CD4-positive, CD25-positive, alpha-beta regulatory T cell (primary cell): ENCODE data around the gene SLC16A3. TPM values are rescaled to one million over a fixed set of nuclear protein-coding genes. Genes with fewer than 3 reads are reported as not detected.

Experiments
- ATAC-seq, 2 donors: fragments of 150-1000 bp; cut with Tn5 transposase; one replicate each; pipeline ENCODE4 v1.10.0; 2021; ENCODE audit warnings: low read depth in 2 of 2, moderate number of reproducible peaks in 2 of 2, moderate library complexity in 1 of 2
- DNase-seq, 3 donors: peaks; one replicate each; pipeline versions ENCODE4 v3.0.0 to v3.0.0-alpha.2; 2012 to 2022; ENCODE audit warnings: mixed read lengths in 1 of 3
- H3K27ac ChIP-seq: one replicate; pipeline ENCODE4 v1.7.0; 2013; ENCODE audit warnings: mild to moderate bottlenecking, low read length; ENCODE audit not compliant: insufficient read depth, poor library complexity, severe bottlenecking
- H3K27me3 ChIP-seq: one replicate; pipeline ENCODE4 v1.7.0; 2013; ENCODE audit warnings: low read length; ENCODE audit not compliant: control insufficient read depth, insufficient read depth
- H3K36me3 ChIP-seq: one replicate; pipeline ENCODE4 v1.7.0; 2013; ENCODE audit warnings: mild to moderate bottlenecking, low read length, moderate library complexity; ENCODE audit not compliant: control insufficient read depth, insufficient read depth
- H3K4me1 ChIP-seq: 2 replicates; pipeline ENCODE4 v1.7.0; 2013; ENCODE audit warnings: mild to moderate bottlenecking, low read length; ENCODE audit not compliant: insufficient read depth, control insufficient read depth, poor library complexity, severe bottlenecking
- H3K4me3 ChIP-seq: one replicate; pipeline ENCODE4 v1.7.0; 2013; ENCODE audit warnings: low read depth, mild to moderate bottlenecking, low read length, moderate library complexity
- H3K9me3 ChIP-seq, 2 experiments: 1 replicate in 1 of 2; 2 replicates in 1 of 2; pipeline ENCODE4 v1.7.0; 2013; ENCODE audit warnings: low read length in 2 of 2, mild to moderate bottlenecking in 1 of 2, moderate library complexity in 1 of 2; ENCODE audit not compliant: control insufficient read depth in 2 of 2
- H3K27ac Mint-ChIP-seq, 3 donors: one replicate each; pipeline ENCODE4 v1.8.0; 2020 to 2022; ENCODE audit warnings: mild to moderate bottlenecking in 3 of 3, mixed read lengths in 3 of 3, moderate library complexity in 2 of 3
- H3K27me3 Mint-ChIP-seq: one replicate; pipeline ENCODE4 v1.8.0; 2022; ENCODE audit warnings: mild to moderate bottlenecking, mixed read lengths
- H3K36me3 Mint-ChIP-seq: one replicate; pipeline ENCODE4 v1.8.0; 2020; ENCODE audit warnings: mixed read lengths
- H3K4me1 Mint-ChIP-seq, 4 donors: one replicate each; pipeline ENCODE4 v1.8.0; 2020 to 2022; ENCODE audit warnings: mixed read lengths in 4 of 4, mild to moderate bottlenecking in 1 of 4
- H3K4me3 Mint-ChIP-seq, 4 donors: one replicate each; pipeline ENCODE4 v1.8.0; 2020 to 2022; ENCODE audit warnings: mild to moderate bottlenecking in 4 of 4, mixed read lengths in 4 of 4, moderate library complexity in 3 of 4
- H3K9me3 Mint-ChIP-seq, 7 donors: one replicate each; pipeline ENCODE4 v1.8.0; 2020 to 2022; ENCODE audit warnings: mixed read lengths in 7 of 7, mild to moderate bottlenecking in 3 of 7, moderate library complexity in 2 of 7
- polyA plus RNA-seq, 4 donors: library from polyadenylated mRNA; unstranded; fragments of 300-500 nt; fragmentation: Illumina TruSeq; gene quantifications; one replicate each; pipeline ENCODE4 v1.2.3, GENCODE V29; 2021
- total RNA-seq: library from RNA; stranded (reverse); gene quantifications from one replicate; pipeline ENCODE4 v1.2.3, GENCODE V29; 2022

The SLC16A3 gene
- total and polyA plus RNA-seq, 5 donors from 2014 or later = 1.5 to 52.5 (median 2.3) TPM

DNA sequence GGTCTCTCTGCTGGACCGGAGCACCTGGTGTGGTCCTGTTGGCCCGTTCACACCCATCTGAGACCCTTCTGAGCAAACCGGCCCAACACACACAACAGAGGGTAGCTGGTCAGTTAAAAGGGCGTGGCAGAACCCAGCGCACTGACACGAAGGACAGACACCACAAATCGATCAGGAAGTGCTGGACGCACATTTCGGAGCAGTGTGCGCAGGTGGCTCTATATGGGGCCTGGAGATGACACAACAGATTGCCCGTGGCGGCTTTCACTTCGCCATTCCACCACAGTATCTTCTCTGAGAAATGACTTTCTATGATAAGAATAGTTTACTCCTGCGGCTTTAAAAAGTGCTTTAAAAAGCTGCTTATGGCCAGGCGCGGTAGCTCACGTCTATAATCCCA lies 28.7 kb upstream of the SLC16A3 start:
- Mint-ChIP-seq H3K4me3 (peak overlapping the region; percentile 20 to 68 (median 47)), H3K27ac (peak overlapping the region; percentile 84 to 97 (median 96)), H3K4me1 (peaks cover 16 to 49% (median 17%) of the 10 kb centered on the region in 4 donors), H3K36me3 (peaks cover 19% of the 10 kb centered on the region), H3K9me3 (no peaks in the 10 kb centered on the region), H3K27me3 (no peaks in the 10 kb centered on the region)
- H3K27me3 ChIP-seq = no peaks in the 10 kb centered on the region
- no peak for ATAC-seq
- H3K4me1 ChIP-seq = peaks cover 31% of the 10 kb centered on the region
- DNase-seq = no peak
- H3K27ac ChIP-seq = peak overlapping the region; percentile 67
- H3K36me3 ChIP-seq = peaks cover under 1% of the 10 kb centered on the region
- H3K9me3 ChIP-seq = no peaks in the 10 kb centered on the region
- H3K4me3 ChIP-seq = peak overlapping the region; percentile 50

DNA sequence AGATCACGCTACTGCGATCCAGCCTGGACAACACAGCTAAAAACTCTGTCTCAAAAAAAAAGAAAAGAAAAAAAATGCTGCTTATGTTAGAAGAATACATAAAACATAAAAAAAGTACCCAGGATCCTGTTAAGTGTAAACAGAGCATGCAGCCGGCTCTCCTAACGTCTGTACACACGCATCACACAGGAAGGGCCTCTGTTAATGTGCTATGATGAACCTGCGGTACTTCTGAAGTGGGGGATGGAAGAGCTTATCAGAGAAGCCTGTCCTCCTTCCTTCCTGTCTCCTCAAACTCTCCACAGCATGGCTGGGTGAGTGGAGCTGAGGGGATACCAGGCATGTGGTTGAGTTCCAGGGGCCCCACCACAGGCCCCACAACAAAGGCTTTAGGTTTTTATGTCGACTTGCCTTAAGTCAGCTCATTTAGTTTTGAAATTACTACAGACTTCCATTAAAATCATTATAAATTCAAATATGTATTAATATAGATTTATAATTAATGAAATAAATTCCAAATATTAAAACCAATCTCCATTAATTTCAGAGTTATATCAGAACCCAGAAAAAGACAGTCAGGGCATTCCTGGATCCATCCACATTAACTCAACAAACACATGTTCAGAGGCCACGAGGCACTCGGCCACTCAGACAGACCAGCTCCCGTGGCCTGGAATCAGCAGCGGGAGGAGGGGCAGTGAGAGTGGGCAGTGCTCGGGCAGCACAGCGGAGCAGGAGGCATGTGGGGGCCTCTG lies 27.9 kb upstream of the SLC16A3 start:
- Mint-ChIP-seq H3K27ac (peak overlapping the region; percentile 84 to 97 (median 96)), H3K27me3 (no peaks in the 10 kb centered on the region), H3K36me3 (peaks cover 11% of the 10 kb centered on the region), H3K4me1 (peaks cover 19 to 57% (median 22%) of the 10 kb centered on the region in 4 donors), H3K4me3 (peak overlapping the region; percentile 20 to 68 (median 47)), H3K9me3 (no peaks in the 10 kb centered on the region)
- peak overlapping the region; percentile 50 for H3K4me3 ChIP-seq
- no peaks in the 10 kb centered on the region for H3K36me3 ChIP-seq
- peaks cover 37% of the 10 kb centered on the region for H3K4me1 ChIP-seq
- DNase-seq = peak; percentile 50 to 93 (median 81)
- no peaks in the 10 kb centered on the region for H3K9me3 ChIP-seq
- H3K27me3 ChIP-seq = no peaks in the 10 kb centered on the region
- ATAC-seq = peak; percentile 95 to 98
- peak overlapping the region; percentile 67 for H3K27ac ChIP-seq

DNA sequence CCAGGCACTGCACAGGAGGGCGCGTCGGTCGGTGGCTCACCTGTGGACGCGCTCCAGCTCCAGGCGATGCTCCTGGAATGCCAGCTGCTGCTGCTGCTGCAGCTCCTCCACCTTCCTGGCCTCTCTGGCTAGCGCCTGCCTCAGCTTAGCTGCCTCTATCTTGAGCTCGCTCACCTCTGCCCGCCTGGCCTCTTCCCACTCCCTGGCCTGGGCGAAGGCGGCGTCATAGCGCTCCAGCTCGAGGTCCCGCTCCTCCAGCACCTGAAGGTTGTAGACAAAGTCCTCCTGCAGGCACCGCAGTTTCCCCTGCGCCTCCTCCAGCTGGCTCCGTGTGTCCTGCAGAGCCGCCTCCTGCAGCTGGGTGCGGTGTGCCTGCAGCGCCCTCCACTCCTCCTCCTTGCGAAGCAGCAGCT lies 27.3 kb upstream of the SLC16A3 start:
- no peaks in the 10 kb centered on the region for H3K9me3 ChIP-seq
- no peak for ATAC-seq
- no peak for DNase-seq
- no peaks in the 10 kb centered on the region for H3K27me3 ChIP-seq
- H3K27ac Mint-ChIP-seq = peak overlapping the region in 2 of 3 donors; percentile 62 to 67
- peaks cover 43% of the 10 kb centered on the region for H3K4me1 ChIP-seq
- peaks cover 9% of the 10 kb centered on the region for H3K36me3 Mint-ChIP-seq
- no peaks in the 10 kb centered on the region for H3K36me3 ChIP-seq
- peaks cover 25 to 61% (median 27%) of the 10 kb centered on the region in 4 donors for H3K4me1 Mint-ChIP-seq
- H3K4me3 Mint-ChIP-seq = peak overlapping the region in 1 of 4 donors; percentile 43
- H3K27me3 Mint-ChIP-seq = no peaks in the 10 kb centered on the region
- H3K9me3 Mint-ChIP-seq = no peaks in the 10 kb centered on the region
- H3K27ac ChIP-seq = no peak overlapping the region
- H3K4me3 ChIP-seq = no peak overlapping the region

DNA sequence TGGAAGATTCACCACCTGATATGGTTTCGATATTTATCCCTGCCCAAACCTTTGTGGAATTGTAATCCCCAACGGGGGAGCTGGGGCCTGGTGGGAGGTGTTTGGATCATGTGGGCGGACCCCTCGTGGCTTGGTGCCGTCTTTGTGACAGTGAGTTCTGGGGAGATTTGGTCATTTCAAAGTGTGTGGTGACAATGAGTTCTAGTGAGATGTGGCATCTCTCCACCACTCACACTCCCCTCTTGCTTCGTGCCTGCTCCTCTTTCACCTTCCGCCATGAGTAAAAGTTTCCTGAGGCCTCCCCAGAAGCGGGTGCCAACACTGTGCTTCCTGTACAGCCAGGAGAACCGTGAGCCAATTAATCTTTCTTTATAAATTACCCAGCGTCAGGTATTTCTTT lies 25.9 kb upstream of the SLC16A3 start:
- H3K27me3 ChIP-seq = no peaks in the 10 kb centered on the region
- no peak for ATAC-seq
- no peak overlapping the region for H3K27ac ChIP-seq
- no peak overlapping the region for H3K4me3 ChIP-seq
- no peak for DNase-seq
- H3K36me3 ChIP-seq = no peaks in the 10 kb centered on the region
- no peaks in the 10 kb centered on the region for H3K9me3 ChIP-seq
- peaks cover 9% of the 10 kb centered on the region for H3K36me3 Mint-ChIP-seq
- H3K9me3 Mint-ChIP-seq = no peaks in the 10 kb centered on the region
- H3K4me3 Mint-ChIP-seq = peak overlapping the region in 1 of 4 donors; percentile 28
- H3K4me1 ChIP-seq = peaks cover 42% of the 10 kb centered on the region
- H3K4me1 Mint-ChIP-seq = peaks cover 25 to 57% (median 30%) of the 10 kb centered on the region in 4 donors
- H3K27ac Mint-ChIP-seq = peak overlapping the region in 2 of 3 donors; percentile 78 to 91
- no peaks in the 10 kb centered on the region for H3K27me3 Mint-ChIP-seq

DNA sequence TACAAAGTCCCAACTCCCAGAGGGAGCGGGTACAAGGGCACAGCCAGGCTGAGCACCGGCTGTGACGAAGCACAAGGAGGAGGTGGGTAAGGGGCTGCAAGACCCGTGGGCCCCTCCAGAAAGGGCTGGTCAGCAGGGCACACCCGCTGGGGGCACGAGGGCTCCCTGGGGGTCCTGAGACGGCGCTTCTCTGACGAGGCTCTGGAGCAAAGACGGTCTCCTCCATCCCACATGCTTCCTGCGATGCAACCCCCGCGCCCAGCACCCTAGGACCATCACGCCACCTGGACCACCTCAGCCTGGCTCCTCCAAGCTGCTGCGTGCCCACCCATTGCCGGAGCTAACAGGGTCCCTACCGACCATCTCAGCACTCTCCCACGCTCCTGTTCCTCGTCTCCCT lies 24.9 kb upstream of the SLC16A3 start:
- Mint-ChIP-seq H3K27me3 (no peaks in the 10 kb centered on the region), H3K36me3 (peaks cover 5% of the 10 kb centered on the region)

DNA sequence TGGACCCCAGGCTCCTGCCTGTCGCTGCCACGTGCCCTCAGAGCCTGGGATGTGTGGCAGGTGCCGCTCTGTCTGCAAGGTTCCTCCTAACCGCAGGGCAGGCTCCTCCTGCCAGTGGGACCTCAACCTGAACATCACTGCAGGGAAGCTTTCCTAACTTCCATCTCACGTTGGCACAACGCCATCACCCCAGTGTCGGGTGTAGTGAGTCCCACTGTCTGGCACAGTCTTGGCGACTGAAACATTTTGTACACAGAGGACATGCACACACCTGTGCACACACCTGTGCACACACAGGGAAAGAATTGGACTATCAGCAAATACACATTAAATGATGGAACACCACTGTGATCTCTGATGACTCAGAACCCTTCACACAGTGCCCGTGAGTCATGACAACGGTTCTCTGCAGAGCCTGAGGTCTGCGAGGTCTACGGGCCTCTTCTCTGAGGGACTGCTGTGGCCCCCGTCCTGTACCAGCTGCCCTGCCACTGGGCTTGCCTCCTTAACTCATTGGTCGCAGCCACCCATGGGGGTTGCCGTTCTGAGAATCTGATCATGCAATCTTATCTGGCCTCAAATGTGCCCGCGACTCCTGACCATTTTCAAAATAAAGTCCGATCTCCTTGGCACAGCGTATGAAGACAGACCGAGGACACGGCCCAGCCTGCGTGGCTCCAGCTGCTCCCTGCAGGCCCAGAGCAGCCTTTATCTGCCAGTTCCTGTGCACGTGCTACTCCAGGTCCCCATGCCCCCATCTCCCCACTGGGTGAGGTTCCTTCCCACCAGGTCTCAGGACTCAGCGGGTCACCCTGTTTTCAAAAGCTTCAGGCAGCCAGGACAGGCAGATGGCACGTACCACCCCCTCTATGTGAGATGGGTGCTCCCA lies 23.8 kb upstream of the SLC16A3 start:
- peak in 1 of 2 donors; percentile 41 for ATAC-seq
- H3K36me3 Mint-ChIP-seq = peaks cover 5% of the 10 kb centered on the region
- no peaks in the 10 kb centered on the region for H3K27me3 Mint-ChIP-seq
- peaks cover 32% of the 10 kb centered on the region for H3K4me1 ChIP-seq
- no peak overlapping the region for H3K4me3 Mint-ChIP-seq
- H3K27ac Mint-ChIP-seq = peak overlapping the region; percentile 94 to 98 (median 98)
- no peaks in the 10 kb centered on the region for H3K27me3 ChIP-seq
- H3K4me1 Mint-ChIP-seq = peaks cover 18 to 50% (median 27%) of the 10 kb centered on the region in 4 donors
- no peak for DNase-seq
- no peaks in the 10 kb centered on the region for H3K9me3 Mint-ChIP-seq
- no peaks in the 10 kb centered on the region for H3K9me3 ChIP-seq
- no peaks in the 10 kb centered on the region for H3K36me3 ChIP-seq
- peak overlapping the region; percentile 86 for H3K27ac ChIP-seq
- no peak overlapping the region for H3K4me3 ChIP-seq

More for the DNA sequence above, 24.9 kb upstream of the SLC16A3 start:
- Mint-ChIP-seq H3K9me3 (no peaks in the 10 kb centered on the region), H3K4me3 (peak overlapping the region in 1 of 4 donors; percentile 54), H3K27ac (peak overlapping the region in 1 of 3 donors; percentile 62), H3K4me1 (peaks cover 18 to 51% (median 25%) of the 10 kb centered on the region in 4 donors)
- ATAC-seq (no peak), DNase-seq (no peak)
- Histone ChIP-seq H3K27me3 (no peaks in the 10 kb centered on the region), H3K4me3 (no peak overlapping the region), H3K9me3 (no peaks in the 10 kb centered on the region), H3K27ac (no peak overlapping the region), H3K36me3 (no peaks in the 10 kb centered on the region), H3K4me1 (peaks cover 37% of the 10 kb centered on the region)

DNA sequence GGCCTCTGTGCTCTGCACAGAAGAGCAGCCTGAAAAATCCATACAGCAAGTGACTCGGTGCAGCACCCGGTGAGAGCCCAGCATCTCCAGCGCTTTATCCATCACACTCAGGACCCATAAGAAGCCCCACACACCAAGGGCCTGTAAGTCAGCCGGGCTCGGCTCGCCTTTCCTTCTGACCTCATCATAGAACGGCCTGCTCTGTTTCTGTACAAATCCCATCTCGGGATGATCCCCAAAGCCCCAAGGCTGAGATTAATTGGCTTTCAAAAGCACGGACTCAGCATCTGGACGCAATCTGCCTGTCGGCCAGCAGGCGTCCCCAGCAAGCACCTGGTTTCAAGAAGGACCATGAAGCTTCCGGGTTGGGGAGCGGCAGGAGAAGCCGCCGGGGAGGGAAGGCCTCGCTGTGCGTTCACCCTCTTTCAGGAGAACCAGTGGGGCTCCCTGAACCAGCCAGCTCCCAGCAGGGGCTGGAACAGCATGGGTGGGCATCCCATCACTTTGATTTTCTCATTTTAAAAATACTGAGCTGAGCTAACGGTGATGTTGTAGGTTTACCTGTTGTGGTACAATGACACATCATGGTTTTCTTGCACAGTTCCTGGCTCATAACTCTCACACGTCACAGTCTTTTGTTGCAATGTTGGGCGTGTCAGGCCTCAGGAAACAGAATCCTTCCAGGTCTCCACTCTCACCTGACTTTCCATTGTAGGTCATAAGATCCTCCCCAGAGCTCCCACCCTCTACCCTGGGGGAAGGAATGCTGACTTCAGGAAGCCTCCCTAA lies 22.9 kb upstream of the SLC16A3 start:
- peak overlapping the region; percentile 62 to 73 (median 68) for H3K4me3 Mint-ChIP-seq
- peaks cover 23% of the 10 kb centered on the region for H3K4me1 ChIP-seq
- ATAC-seq (peak; percentile 85), DNase-seq (peak; percentile 70 to 94 (median 84))
- H3K27me3 Mint-ChIP-seq = no peaks in the 10 kb centered on the region
- no peaks in the 10 kb centered on the region for H3K9me3 Mint-ChIP-seq
- H3K27me3 ChIP-seq = no peaks in the 10 kb centered on the region
- H3K36me3 ChIP-seq = no peaks in the 10 kb centered on the region
- H3K4me3 ChIP-seq = peak overlapping the region; percentile 65
- H3K9me3 ChIP-seq = no peaks in the 10 kb centered on the region
- H3K27ac Mint-ChIP-seq = peak overlapping the region; percentile 94 to 98 (median 98)
- peaks cover 5% of the 10 kb centered on the region for H3K36me3 Mint-ChIP-seq
- peaks cover 14 to 43% (median 21%) of the 10 kb centered on the region in 4 donors for H3K4me1 Mint-ChIP-seq
- peak overlapping the region; percentile 86 for H3K27ac ChIP-seq
